Frontal cortex (tissue), 4 donors: Measurements from ENCODE around the gene KCNQ5. TPM values are rescaled to one million over a fixed set of nuclear protein-coding genes. Genes with fewer than 3 reads are reported as not detected.
A peak's percentile ranks its signal among the peaks of the same experiment; 100 is the strongest.

Experiments used
- DNase-seq, 2 donors: peaks; one replicate each; pipeline ENCODE4 v3.0.0; 2012; ENCODE audit warnings: low spot score in 2 of 2
- FAIRE-seq: peaks from 2 replicates; lab custom pipeline; 2012; peaks lifted over from hg19 to GRCh38; lab: Jason Lieb, UNC
- total RNA-seq: library from RNA; depleted of rRNA; stranded (reverse); fragments of >200 nt; gene quantifications from one replicate; pipeline ENCODE4 v1.2.3, GENCODE V29; 2014
- donor health status: control.
- donor health status: control.
- donor health status: control.

The KCNQ5 gene
- total RNA-seq, 1 donor from 2014 or later, result 12.6 TPM

GRCh38 chr6:73129653-73130443 is 508.0 kb downstream of the KCNQ5 start:
- FAIRE-seq, result no peak
- DNase-seq, result peak; percentile 13 to 15

GRCh38 chr6:73131706-73132105 is 509.8 kb downstream of the KCNQ5 start:
- FAIRE-seq (no peak), DNase-seq (no peak)

GRCh38 chr6:73134588-73134987 is 512.7 kb downstream of the KCNQ5 start:
- DNase-seq (no peak), FAIRE-seq (no peak)

- DNase-seq, result no peak
- FAIRE-seq, result no peak
Measured at GRCh38 chr6:73139681-73140383, 518.0 kb downstream of the KCNQ5 start.

- FAIRE-seq, result no peak
- no peak for DNase-seq
Measured at GRCh38 chr6:73143551-73143950, 521.7 kb downstream of the KCNQ5 start.

GRCh38 chr6:73144516-73144915 is 522.7 kb downstream of the KCNQ5 start:
- no peak for FAIRE-seq
- no peak for DNase-seq

- FAIRE-seq, result no peak
- no peak for DNase-seq
Measured at GRCh38 chr6:73145690-73146089, 523.8 kb downstream of the KCNQ5 start.

GRCh38 chr6:73151732-73152131 is 529.9 kb downstream of the KCNQ5 start:
- no peak for DNase-seq
- no peak for FAIRE-seq

- no peak for FAIRE-seq
- DNase-seq, result no peak
Measured at GRCh38 chr6:73152556-73152955, 530.7 kb downstream of the KCNQ5 start.

GRCh38 chr6:73152966-73153757 is 531.3 kb downstream of the KCNQ5 start:
- DNase-seq, result no peak
- no peak for FAIRE-seq

- no peak for DNase-seq
Measured at GRCh38 chr6:73156793-73157767, 535.2 kb downstream of the KCNQ5 start.

GRCh38 chr6:73157870-73158269 is 536.0 kb downstream of the KCNQ5 start:
- DNase-seq (no peak), FAIRE-seq (no peak)

More at GRCh38 chr6:73156793-73157767, 535.2 kb downstream of the KCNQ5 start:
- FAIRE-seq, result no peak

GRCh38 chr6:73169111-73169510 is 547.2 kb downstream of the KCNQ5 start:
- no peak for DNase-seq
- FAIRE-seq, result no peak

GRCh38 chr6:73169633-73170032 is 547.8 kb downstream of the KCNQ5 start:
- DNase-seq, result no peak
- FAIRE-seq, result no peak

GRCh38 chr6:73174646-73175045 is 552.8 kb downstream of the KCNQ5 start:
- FAIRE-seq (no peak), DNase-seq (no peak)

GRCh38 chr6:73176057-73176456 is 554.2 kb downstream of the KCNQ5 start:
- DNase-seq (no peak), FAIRE-seq (no peak)

- FAIRE-seq, result no peak
Measured at GRCh38 chr6:73177221-73177944, 555.5 kb downstream of the KCNQ5 start.

GRCh38 chr6:73180076-73180738 is 558.3 kb downstream of the KCNQ5 start:
- DNase-seq (no peak), FAIRE-seq (no peak)

More at GRCh38 chr6:73177221-73177944, 555.5 kb downstream of the KCNQ5 start:
- DNase-seq, result no peak
